Measurements from ENCODE around the gene TEN1.
"Not testable (repeated sequence)": the region's sequence is repeated elsewhere in the genome, so short reads cannot be mapped to it uniquely, and the experiment has no call there.

TEN1 gene

DNA sequence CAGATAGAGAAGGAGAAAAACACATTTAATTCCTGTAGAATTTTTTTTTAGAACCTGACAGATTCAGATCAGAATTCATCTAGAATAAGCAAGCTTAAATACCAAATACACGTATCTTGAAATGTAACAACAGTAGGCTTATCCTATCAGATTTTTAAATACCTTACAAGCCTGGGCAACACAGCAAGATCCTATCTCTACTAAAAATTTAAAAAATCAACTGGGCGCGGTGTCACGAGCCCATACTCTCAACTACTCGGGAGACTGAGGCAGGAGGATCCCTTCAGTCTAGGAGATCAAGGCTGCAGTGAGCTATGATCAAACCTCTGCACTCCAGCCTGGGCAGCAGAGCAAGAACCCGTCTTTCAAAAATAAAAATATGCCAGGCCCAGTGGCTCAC lies 13.6 kb upstream of the TEN1 start:
- Histone ChIP-seq H3K9me3 (ENCODE audit: control insufficient read depth, insufficient read depth, low read depth, low read length) (no peaks in the 10 kb centered on the region), H3K36me3 (ENCODE audit: control insufficient read depth in 2 of 2, insufficient read depth in 1 of 2, low read length in 2 of 2) (peaks cover 22 to 26% of the 10 kb centered on the region in 2 experiments; a peak in 2 of 3 replicates), H3K4me3 (ENCODE audit: low read depth, low read length) (no peak overlapping the region), H3K27ac (ENCODE audit: extremely low read depth, low read depth, low read length) (no peak overlapping the region), H3K4me1 (ENCODE audit: control insufficient read depth, insufficient read depth, low read length) (no peaks in the 10 kb centered on the region)
- ChIA-PET CTCF (interaction anchor here (0.6 to 2.7 kb wide), 4 partner anchors 10 to 49 kb away, joined by 3 to 10 read pairs (median 3); partner anchors contain the start of gene CDK3), POLR2A (interaction anchor here (1.4 kb wide), 1 partner anchor 13 kb away, joined by 8 read pairs; the partner anchor contains the start of genes ACOX1 and TEN1)
- TF ChIP-seq KLF10 (tag by site-specific recombination; IDR thresholded peaks at IDR 0.05) = no peak
- TF ChIP-seq, protein P1, sequence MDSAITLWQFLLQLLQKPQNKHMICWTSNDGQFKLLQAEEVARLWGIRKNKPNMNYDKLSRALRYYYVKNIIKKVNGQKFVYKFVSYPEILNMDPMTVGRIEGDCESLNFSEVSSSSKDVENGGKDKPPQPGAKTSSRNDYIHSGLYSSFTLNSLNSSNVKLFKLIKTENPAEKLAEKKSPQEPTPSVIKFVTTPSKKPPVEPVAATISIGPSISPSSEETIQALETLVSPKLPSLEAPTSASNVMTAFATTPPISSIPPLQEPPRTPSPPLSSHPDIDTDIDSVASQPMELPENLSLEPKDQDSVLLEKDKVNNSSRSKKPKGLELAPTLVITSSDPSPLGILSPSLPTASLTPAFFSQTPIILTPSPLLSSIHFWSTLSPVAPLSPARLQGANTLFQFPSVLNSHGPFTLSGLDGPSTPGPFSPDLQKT (IDR thresholded peaks at IDR 0.05; ENCODE audit: borderline replicate concordance, low read depth, low read length) = no peak
- peak; percentile 64; the same call in 1 of the 2 replicates for TF ChIP-seq ZNF121 (tag by site-specific recombination; IDR thresholded peaks at IDR 0.05)
- TF ChIP-seq ZNF701 (tag by site-specific recombination; IDR thresholded peaks at IDR 0.05) = no peak
- no peak for TF ChIP-seq ZNF791 (tag by site-specific recombination; IDR thresholded peaks at IDR 0.05)
- no peak for TF ChIP-seq ZNF558 (tag by site-specific recombination; IDR thresholded peaks at IDR 0.05)
- TF ChIP-seq, protein P2, sequence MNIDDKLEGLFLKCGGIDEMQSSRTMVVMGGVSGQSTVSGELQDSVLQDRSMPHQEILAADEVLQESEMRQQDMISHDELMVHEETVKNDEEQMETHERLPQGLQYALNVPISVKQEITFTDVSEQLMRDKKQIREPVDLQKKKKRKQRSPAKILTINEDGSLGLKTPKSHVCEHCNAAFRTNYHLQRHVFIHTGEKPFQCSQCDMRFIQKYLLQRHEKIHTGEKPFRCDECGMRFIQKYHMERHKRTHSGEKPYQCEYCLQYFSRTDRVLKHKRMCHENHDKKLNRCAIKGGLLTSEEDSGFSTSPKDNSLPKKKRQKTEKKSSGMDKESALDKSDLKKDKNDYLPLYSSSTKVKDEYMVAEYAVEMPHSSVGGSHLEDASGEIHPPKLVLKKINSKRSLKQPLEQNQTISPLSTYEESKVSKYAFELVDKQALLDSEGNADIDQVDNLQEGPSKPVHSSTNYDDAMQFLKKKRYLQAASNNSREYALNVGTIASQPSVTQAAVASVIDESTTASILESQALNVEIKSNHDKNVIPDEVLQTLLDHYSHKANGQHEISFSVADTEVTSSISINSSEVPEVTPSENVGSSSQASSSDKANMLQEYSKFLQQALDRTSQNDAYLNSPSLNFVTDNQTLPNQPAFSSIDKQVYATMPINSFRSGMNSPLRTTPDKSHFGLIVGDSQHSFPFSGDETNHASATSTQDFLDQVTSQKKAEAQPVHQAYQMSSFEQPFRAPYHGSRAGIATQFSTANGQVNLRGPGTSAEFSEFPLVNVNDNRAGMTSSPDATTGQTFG (tag by site-specific recombination; IDR thresholded peaks at IDR 0.05; ENCODE audit: borderline replicate concordance) = no peak

DNA sequence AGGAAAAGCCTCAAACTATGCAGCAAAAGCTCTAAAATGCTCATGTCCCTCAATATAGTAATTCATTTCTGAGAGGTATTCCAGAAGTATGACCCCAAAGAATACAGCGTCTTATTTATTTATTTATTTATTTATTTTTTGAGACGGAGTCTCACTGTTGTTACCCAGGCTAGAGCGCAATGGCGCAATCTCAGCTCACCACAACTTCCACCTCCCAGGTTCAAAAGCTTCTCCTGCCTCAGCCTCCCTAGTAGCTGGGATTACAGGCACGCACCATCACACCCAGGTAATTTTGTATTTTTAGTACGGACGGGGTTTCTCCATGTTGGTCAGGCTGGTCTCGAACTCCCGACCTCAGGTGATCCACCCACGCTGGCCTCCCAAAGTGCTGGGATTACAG lies 10.0 kb upstream of the TEN1 start:
- not testable (repeated sequence) for H3K27ac ChIP-seq (ENCODE audit: extremely low read depth, low read depth, low read length); H3K4me3 ChIP-seq (ENCODE audit: low read depth, low read length); H3K9me3 ChIP-seq (ENCODE audit: control insufficient read depth, insufficient read depth, low read depth, low read length); H3K4me1 ChIP-seq (ENCODE audit: control insufficient read depth, insufficient read depth, low read length)
- peaks cover 38 to 49% of the 10 kb centered on the region in 2 experiments; a peak in 2 of 3 replicates for H3K36me3 ChIP-seq (ENCODE audit: control insufficient read depth in 2 of 2, insufficient read depth in 1 of 2, low read length in 2 of 2)
- ChIA-PET CTCF (interaction anchor here (0.8 to 1.3 kb wide), 3 partner anchors 32 to 92 kb away, joined by 4 to 15 read pairs (median 4); partner anchors contain the start of gene CDK3), POLR2A (interaction anchor here (0.6 to 1.8 kb wide), 4 partner anchors 10 to 78 kb away, joined by 5 to 8 read pairs (median 6); partner anchors contain the start of genes ACOX1, FBF1 and TEN1)

DNA sequence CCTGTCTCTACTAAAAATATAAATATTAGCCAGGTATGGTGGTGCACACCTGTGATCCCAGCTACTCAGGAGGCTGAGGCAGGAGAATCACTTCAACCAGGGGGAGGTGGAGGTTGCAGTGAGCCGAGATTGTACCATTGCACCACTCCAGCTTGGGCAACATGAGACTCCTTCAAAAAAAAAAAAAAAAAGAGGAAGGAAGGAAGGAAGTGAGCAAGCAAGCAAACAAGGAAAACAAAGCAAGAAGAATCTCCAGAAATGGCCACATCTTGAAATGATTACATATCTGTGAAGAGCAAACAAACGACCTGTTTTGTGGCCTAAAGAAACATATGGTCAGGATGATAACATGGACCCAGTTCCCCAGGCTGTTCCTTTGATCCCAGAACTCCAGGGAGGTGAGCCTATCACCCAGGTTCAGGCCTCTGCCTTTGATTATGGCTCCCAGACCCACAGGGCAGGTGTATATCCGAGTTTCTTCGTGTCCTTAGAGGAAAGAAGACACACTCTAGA lies 9.0 kb upstream of the TEN1 start:
- Histone ChIP-seq H3K4me3 (ENCODE audit: low read depth, low read length) (no peak overlapping the region), H3K27ac (ENCODE audit: extremely low read depth, low read depth, low read length) (peak overlapping the region; percentile 27; the same call in 1 of the 2 replicates), H3K9me3 (ENCODE audit: control insufficient read depth, insufficient read depth, low read depth, low read length) (no peaks in the 10 kb centered on the region), H3K36me3 (ENCODE audit: control insufficient read depth in 2 of 2, insufficient read depth in 1 of 2, low read length in 2 of 2) (peaks cover 39 to 52% of the 10 kb centered on the region in 2 experiments; a peak in 2 of 3 replicates), H3K4me1 (ENCODE audit: control insufficient read depth, insufficient read depth, low read length) (no peaks in the 10 kb centered on the region)
- POLR2A ChIA-PET = interaction anchor here (1.3 to 1.7 kb wide), 2 partner anchors 9 to 29 kb away, joined by 3 to 7 read pairs; partner anchors contain the start of genes ACOX1, FBF1 and TEN1
- no peak for TF ChIP-seq ZNF621 (tag by site-specific recombination; IDR thresholded peaks at IDR 0.05)
- no peak for TF ChIP-seq ZNF623 (tag by site-specific recombination; IDR thresholded peaks at IDR 0.05)
- no peak for TF ChIP-seq TRIM28 (IDR thresholded peaks at IDR 0.05; ENCODE audit: borderline replicate concordance, low read length)
- no peak for TF ChIP-seq ZNF248 (tag by site-specific recombination; IDR thresholded peaks at IDR 0.05)
- TF ChIP-seq, protein P3, sequence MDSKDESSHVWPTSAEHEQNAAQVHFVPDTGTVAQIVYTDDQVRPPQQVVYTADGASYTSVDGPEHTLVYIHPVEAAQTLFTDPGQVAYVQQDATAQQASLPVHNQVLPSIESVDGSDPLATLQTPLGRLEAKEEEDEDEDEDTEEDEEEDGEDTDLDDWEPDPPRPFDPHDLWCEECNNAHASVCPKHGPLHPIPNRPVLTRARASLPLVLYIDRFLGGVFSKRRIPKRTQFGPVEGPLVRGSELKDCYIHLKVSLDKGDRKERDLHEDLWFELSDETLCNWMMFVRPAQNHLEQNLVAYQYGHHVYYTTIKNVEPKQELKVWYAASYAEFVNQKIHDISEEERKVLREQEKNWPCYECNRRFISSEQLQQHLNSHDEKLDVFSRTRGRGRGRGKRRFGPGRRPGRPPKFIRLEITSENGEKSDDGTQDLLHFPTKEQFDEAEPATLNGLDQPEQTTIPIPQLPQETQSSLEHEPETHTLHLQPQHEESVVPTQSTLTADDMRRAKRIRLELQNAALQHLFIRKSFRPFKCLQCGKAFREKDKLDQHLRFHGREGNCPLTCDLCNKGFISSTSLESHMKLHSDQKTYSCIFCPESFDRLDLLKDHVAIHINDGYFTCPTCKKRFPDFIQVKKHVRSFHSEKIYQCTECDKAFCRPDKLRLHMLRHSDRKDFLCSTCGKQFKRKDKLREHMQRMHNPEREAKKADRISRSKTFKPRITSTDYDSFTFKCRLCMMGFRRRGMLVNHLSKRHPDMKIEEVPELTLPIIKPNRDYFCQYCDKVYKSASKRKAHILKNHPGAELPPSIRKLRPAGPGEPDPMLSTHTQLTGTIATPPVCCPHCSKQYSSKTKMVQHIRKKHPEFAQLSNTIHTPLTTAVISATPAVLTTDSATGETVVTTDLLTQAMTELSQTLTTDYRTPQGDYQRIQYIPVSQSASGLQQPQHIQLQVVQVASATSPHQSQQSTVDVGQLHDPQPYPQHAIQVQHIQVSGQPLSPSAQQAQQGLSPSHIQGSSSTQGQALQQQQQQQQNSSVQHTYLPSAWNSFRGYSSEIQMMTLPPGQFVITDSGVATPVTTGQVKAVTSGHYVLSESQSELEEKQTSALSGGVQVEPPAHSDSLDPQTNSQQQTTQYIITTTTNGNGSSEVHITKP (tag by site-specific recombination; IDR thresholded peaks at IDR 0.05) = peak; percentile 57; the same call in 1 of the 2 replicates
- TF ChIP-seq, protein P4, sequence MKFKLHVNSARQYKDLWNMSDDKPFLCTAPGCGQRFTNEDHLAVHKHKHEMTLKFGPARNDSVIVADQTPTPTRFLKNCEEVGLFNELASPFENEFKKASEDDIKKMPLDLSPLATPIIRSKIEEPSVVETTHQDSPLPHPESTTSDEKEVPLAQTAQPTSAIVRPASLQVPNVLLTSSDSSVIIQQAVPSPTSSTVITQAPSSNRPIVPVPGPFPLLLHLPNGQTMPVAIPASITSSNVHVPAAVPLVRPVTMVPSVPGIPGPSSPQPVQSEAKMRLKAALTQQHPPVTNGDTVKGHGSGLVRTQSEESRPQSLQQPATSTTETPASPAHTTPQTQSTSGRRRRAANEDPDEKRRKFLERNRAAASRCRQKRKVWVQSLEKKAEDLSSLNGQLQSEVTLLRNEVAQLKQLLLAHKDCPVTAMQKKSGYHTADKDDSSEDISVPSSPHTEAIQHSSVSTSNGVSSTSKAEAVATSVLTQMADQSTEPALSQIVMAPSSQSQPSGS (tag by site-specific recombination; IDR thresholded peaks at IDR 0.05; ENCODE audit: low read depth) = no peak
- CTCF ChIA-PET = no interaction called here
